MM.1S (cell line): Measurements from ENCODE around the gene ZMIZ1.

Experiments
- CTCF ChIP-seq: fragments of 300-600 bp; sonication (generic); IDR thresholded peaks from 2 replicates; pipeline ENCODE4 v1.5.1; 2016; ENCODE audit warnings: antibody characterized with exemption, low read length, mixed read lengths
- EZH2 ChIP-seq: fragments of 300-600 bp; sonication (generic); optimal IDR thresholded peaks from 2 replicates; pipeline ENCODE3; 2017; ENCODE audit warnings: low read depth, mild to moderate bottlenecking, antibody characterized with exemption, low read length, mixed read lengths
- EZH2phosphoT487 ChIP-seq: fragments of 300-600 bp; sonication (generic); IDR thresholded peaks from 2 replicates; pipeline ENCODE4 v1.6.1; 2018; ENCODE audit warnings: antibody characterized with exemption, low read length

GRCh38 chr10:79296431-79296830 is 227.7 kb downstream of the ZMIZ1 start:
- TF ChIP-seq CTCF (no peak), EZH2phosphoT487 (no peak), EZH2 (no peak)
